B cell (primary cell): ENCODE data around the gene THADA. TPM values are rescaled to one million over a fixed set of nuclear protein-coding genes. Genes with fewer than 3 reads are reported as not detected.
"Not testable (repeated sequence)": the region's sequence is repeated elsewhere in the genome, so short reads cannot be mapped to it uniquely, and the experiment has no call there.

ENCODE experiments used
- ATAC-seq: fragments of 200-7000 bp; cut with Tn5 transposase; one replicate; pipeline ENCODE4 v1.10.0; 2021; ENCODE audit warnings: low read depth, mild to moderate bottlenecking, moderate number of reproducible peaks, moderate library complexity
- CTCF ChIA-PET: fragments of 350-600 bp; sonication (Branson Sonifier 250); formaldehyde crosslinking; loops from one replicate; lab custom pipeline; 2021; ENCODE audit warnings: antibody characterized with exemption, inconsistent platforms; lab: Charles Lee
- POLR2A ChIA-PET: fragments of 350-600 bp; sonication (Branson Sonifier 250); formaldehyde crosslinking; loops from one replicate; lab custom pipeline; 2021; ENCODE audit warnings: antibody characterized with exemption; lab: Charles Lee
- DNase-seq: peaks from one replicate; pipeline ENCODE4 v3.0.0; 2013
- H2AFZ ChIP-seq: 2 replicates; pipeline ENCODE4 v1.6.1; 2012; ENCODE audit warnings: mild to moderate bottlenecking, low read depth, low read length; ENCODE audit not compliant: insufficient read depth, poor library complexity, severe bottlenecking
- H3K27ac ChIP-seq, 2 donors: 1 replicate in 1 of 2; 2 replicates in 1 of 2; pipeline ENCODE4 v1.5.1; 2012 to 2013; ENCODE audit warnings: low read length in 2 of 2, mild to moderate bottlenecking in 2 of 2, moderate library complexity in 1 of 2
- H3K27me3 ChIP-seq, 4 experiments: fragments of 200-600 bp in 1 of 4; sonication (generic) in 1 of 4; replicated peaks in 1 of 4; 1 replicate in 2 of 4; 2 replicates in 2 of 4; pipeline versions ENCODE4 v1.6.1 to v1.7.0; 2013 to 2016; ENCODE audit warnings: low read length in 3 of 4, mild to moderate bottlenecking in 2 of 4, mixed read lengths in 1 of 4, moderate library complexity in 1 of 4; ENCODE audit not compliant: insufficient read depth in 4 of 4, control insufficient read depth in 3 of 4; ENCODE audit errors: control extremely low read depth in 1 of 4
- H3K36me3 ChIP-seq, 2 experiments: replicated peaks in 1 of 2; 1 replicate in 1 of 2; 2 replicates in 1 of 2; pipeline versions ENCODE4 v1.6.1 to v1.7.1; 2013; ENCODE audit warnings: low read length in 1 of 2; ENCODE audit not compliant: insufficient read depth in 2 of 2, control insufficient read depth in 1 of 2; ENCODE audit errors: control extremely low read depth in 1 of 2, extremely low read depth in 1 of 2
- H3K4me1 ChIP-seq, 2 donors: fragments of 200-600 bp in 1 of 2; sonication (generic) in 1 of 2; 1 replicate in 1 of 2; 2 replicates in 1 of 2; pipeline versions ENCODE4 v1.5.1 to v1.6.1; 2013 to 2017; ENCODE audit warnings: low read length in 2 of 2; ENCODE audit not compliant: control insufficient read depth in 2 of 2, insufficient read depth in 2 of 2
- H3K4me2 ChIP-seq: replicated peaks from 2 replicates; pipeline ENCODE3; 2012; ENCODE audit warnings: mild to moderate bottlenecking, low read depth, low read length; ENCODE audit not compliant: poor library complexity, severe bottlenecking
- H3K4me3 ChIP-seq, 5 experiments: fragments of 200-600 bp in 1 of 5; sonication (generic) in 1 of 5; 1 replicate in 3 of 5; 2 replicates in 2 of 5; pipeline versions ENCODE4 v1.5.1 to v1.7.0; 2011 to 2016; ENCODE audit warnings: low read length in 4 of 5, mild to moderate bottlenecking in 4 of 5, low read depth in 2 of 5, control low read depth in 1 of 5, moderate library complexity in 1 of 5; ENCODE audit not compliant: insufficient read depth in 1 of 5; ENCODE audit errors: control extremely low read depth in 1 of 5, extremely low read depth in 1 of 5
- H3K79me2 ChIP-seq: fragments of 200-600 bp; sonication (generic); one replicate; pipeline ENCODE4 v1.6.0; 2016; ENCODE audit warnings: low read length; ENCODE audit not compliant: control insufficient read depth, insufficient read depth
- H3K9ac ChIP-seq: fragments of 200-600 bp; sonication (generic); 2 replicates; pipeline ENCODE4 v1.6.1; 2017; ENCODE audit warnings: mild to moderate bottlenecking, low read length, moderate library complexity
- H3K9me3 ChIP-seq, 3 donors: one replicate each; pipeline versions ENCODE4 v1.6.1 to v1.7.1; 2013; ENCODE audit warnings: low read length in 2 of 3; ENCODE audit not compliant: control insufficient read depth in 2 of 3, insufficient read depth in 1 of 3; ENCODE audit errors: control extremely low read depth in 1 of 3
- H4K20me1 ChIP-seq: 2 replicates; pipeline ENCODE4 v1.6.0; 2012; ENCODE audit warnings: mild to moderate bottlenecking, low read length; ENCODE audit not compliant: insufficient read depth, control insufficient read depth, poor library complexity, severe bottlenecking
- H3K27ac Mint-ChIP-seq: one replicate; pipeline ENCODE4 v1.8.0; 2021; ENCODE audit warnings: mixed read lengths
- H3K27me3 Mint-ChIP-seq: one replicate; pipeline ENCODE4 v1.8.0; 2021; ENCODE audit warnings: mixed read lengths
- H3K4me1 Mint-ChIP-seq: one replicate; pipeline ENCODE4 v1.8.0; 2021; ENCODE audit warnings: mixed read lengths
- H3K4me3 Mint-ChIP-seq: one replicate; pipeline ENCODE4 v1.8.0; 2021; ENCODE audit warnings: mixed read lengths
- H3K9me3 Mint-ChIP-seq: one replicate; pipeline ENCODE4 v1.8.0; 2022; ENCODE audit warnings: mixed read lengths; ENCODE audit not compliant: insufficient read depth
- EZH2 ChIP-seq: IDR thresholded peaks from 2 replicates; pipeline ENCODE4 v1.6.1; 2012; ENCODE audit warnings: borderline replicate concordance, low read depth, mild to moderate bottlenecking, moderate library complexity, low read length; ENCODE audit not compliant: insufficient read depth, poor library complexity, severe bottlenecking
- WGBS: methylation state at CpG from one replicate; pipeline ENCODE4 v1.1.5; 2013; ENCODE audit warnings: missing lambda C conversion rate; ENCODE audit not compliant: insufficient coverage; 5-methylcytosine and 5-hydroxymethylcytosine counted together
- intact Hi-C: fragments of 100-400 bp; cut with micrococcal nuclease; formaldehyde crosslinking; loops from one replicate; pipeline ENCODE4 v1.10.0; 2022
- polyA plus RNA-seq: library from polyadenylated mRNA; depleted of rRNA; stranded (reverse); fragments of >200 nt; gene quantifications from 2 replicates; pipeline ENCODE4 v1.2.3, GENCODE V29; 2012
- total RNA-seq, 2 donors: library from RNA; stranded (reverse); fragments of 120-200 nt in 1 of 2; gene quantifications; 1 replicate in 1 of 2; 2 replicates in 1 of 2; pipeline versions ENCODE4 v1.2.3 to v1.2.4, GENCODE V29; 2013 to 2022
- TF ChIP-seq, protein P1 (sequence below): fragments of 200-600 bp; IDR thresholded peaks from one replicate; pipeline ENCODE4 v1.8.0; 2022; ENCODE audit warnings: antibody characterized with exemption, mild to moderate bottlenecking

THADA gene
- total and polyA plus RNA-seq, 2 donors (not counting 1 experiment from before 2014, with no cell fraction given): 17.6 to 48.5 TPM

DNA sequence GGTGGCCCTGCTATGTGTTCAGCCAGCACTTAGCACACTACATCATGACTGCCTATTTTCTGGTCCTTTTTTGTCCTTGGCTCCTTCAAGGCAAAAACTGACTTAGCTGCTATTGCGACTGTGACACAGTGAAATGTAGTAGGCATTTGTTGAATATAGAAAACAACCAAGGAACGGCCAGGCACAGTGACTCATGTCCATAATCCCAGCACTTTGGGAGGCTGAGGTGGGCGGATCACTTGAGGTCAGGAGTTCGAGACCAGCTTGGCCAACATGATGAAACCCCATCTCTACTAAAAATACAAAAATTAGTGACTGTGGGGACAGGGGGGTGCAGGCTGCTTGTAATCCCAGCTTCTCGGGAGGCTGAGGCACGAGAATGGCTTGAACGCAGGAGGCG, 199.5 kb downstream of the THADA start:
- H3K27me3 Mint-ChIP-seq, H2AFZ ChIP-seq, intact Hi-C loops, H3K4me2 ChIP-seq, H3K9me3 Mint-ChIP-seq, POLR2A ChIA-PET, CTCF ChIA-PET, H3K27me3 ChIP-seq, DNase-seq, H3K4me1 ChIP-seq, H3K4me3 Mint-ChIP-seq, ATAC-seq, H3K9ac ChIP-seq, H3K79me2 ChIP-seq, H3K27ac Mint-ChIP-seq, H3K27ac ChIP-seq, H3K9me3 ChIP-seq, H4K20me1 ChIP-seq, H3K4me3 ChIP-seq, H3K4me1 Mint-ChIP-seq: not testable (repeated sequence)
- peaks cover 0 to 34% of the 10 kb centered on the region in 2 experiments for H3K36me3 ChIP-seq
- WGBS: 100% methylated on average over 6 of the region's 8 CpGs

DNA sequence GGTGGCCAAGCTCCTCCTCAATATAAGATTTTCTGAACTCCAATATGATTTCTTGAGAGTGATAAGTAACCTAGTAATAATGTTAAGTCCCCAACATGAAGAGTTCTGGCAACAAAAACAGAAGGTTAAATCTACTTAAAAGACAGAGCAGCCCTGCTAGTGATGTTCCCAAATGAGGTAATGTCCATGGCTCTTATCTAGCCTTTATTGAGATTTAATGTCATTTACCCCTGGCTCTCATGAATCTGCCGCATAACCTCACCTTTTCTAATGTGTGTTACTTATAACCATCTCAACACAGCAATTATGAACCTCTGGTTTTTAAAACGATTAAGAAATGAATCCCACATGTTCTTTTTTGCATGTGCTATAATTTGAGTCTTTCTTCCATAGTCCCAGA, 201.9 kb downstream of the THADA start:
- H3K4me3 Mint-ChIP-seq: no peak overlapping the region
- DNase-seq: no peak
- Histone ChIP-seq H2AFZ (no peak overlapping the region), H3K36me3 (peaks cover 3 to 38% of the 10 kb centered on the region in 2 experiments), H3K27ac (no peak overlapping the region), H3K4me3 (no peak overlapping the region), H3K9me3 (no peaks in the 10 kb centered on the region), H3K79me2 (no peaks in the 10 kb centered on the region), H3K27me3 (no peaks in the 10 kb centered on the region), H4K20me1 (no peaks in the 10 kb centered on the region), H3K4me1 (no peaks in the 10 kb centered on the region), H3K4me2 (no peak overlapping the region), H3K9ac (no peak overlapping the region)
- 100% methylated on average over 1 of the region's 2 CpGs for WGBS
- ChIA-PET CTCF (no interaction called here), POLR2A (no interaction called here)
- intact Hi-C loops: no loop called here
- no peaks in the 10 kb centered on the region for H3K27me3 Mint-ChIP-seq
- no peaks in the 10 kb centered on the region for H3K4me1 Mint-ChIP-seq
- no peak overlapping the region for H3K27ac Mint-ChIP-seq
- TF ChIP-seq, protein P1, sequence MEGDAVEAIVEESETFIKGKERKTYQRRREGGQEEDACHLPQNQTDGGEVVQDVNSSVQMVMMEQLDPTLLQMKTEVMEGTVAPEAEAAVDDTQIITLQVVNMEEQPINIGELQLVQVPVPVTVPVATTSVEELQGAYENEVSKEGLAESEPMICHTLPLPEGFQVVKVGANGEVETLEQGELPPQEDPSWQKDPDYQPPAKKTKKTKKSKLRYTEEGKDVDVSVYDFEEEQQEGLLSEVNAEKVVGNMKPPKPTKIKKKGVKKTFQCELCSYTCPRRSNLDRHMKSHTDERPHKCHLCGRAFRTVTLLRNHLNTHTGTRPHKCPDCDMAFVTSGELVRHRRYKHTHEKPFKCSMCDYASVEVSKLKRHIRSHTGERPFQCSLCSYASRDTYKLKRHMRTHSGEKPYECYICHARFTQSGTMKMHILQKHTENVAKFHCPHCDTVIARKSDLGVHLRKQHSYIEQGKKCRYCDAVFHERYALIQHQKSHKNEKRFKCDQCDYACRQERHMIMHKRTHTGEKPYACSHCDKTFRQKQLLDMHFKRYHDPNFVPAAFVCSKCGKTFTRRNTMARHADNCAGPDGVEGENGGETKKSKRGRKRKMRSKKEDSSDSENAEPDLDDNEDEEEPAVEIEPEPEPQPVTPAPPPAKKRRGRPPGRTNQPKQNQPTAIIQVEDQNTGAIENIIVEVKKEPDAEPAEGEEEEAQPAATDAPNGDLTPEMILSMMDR: no peak
- no peak for TF ChIP-seq EZH2
- H3K9me3 Mint-ChIP-seq: no peaks in the 10 kb centered on the region
- ATAC-seq: no peak
